Measurements from ENCODE around the gene LMO1.
A peak's percentile ranks its signal among the peaks of the same experiment; 100 is the strongest.

LMO1 gene

GRCh38 chr11:8202516-8203413, 60.9 kb downstream of the LMO1 start:
- no peak for DNase-seq

- DNase-seq, result peak; percentile 45
These were observed 61.9 kb downstream of the LMO1 start for GRCh38 chr11:8201644-8202365.

- no peak for DNase-seq
These were observed 64.0 kb downstream of the LMO1 start for GRCh38 chr11:8199676-8200075.

- no peak for DNase-seq
These were observed 66.9 kb downstream of the LMO1 start for GRCh38 chr11:8196749-8197148.

- DNase-seq, result no peak
These were observed 68.7 kb downstream of the LMO1 start for GRCh38 chr11:8194956-8195355.

GRCh38 chr11:8192896-8193209, 70.8 kb downstream of the LMO1 start:
- DNase-seq, result no peak

GRCh38 chr11:8192016-8192895, 71.4 kb downstream of the LMO1 start:
- DNase-seq, result peak; percentile 54

GRCh38 chr11:8190431-8190830, 73.2 kb downstream of the LMO1 start:
- no peak for DNase-seq

- DNase-seq, result no peak
These were observed 77.2 kb downstream of the LMO1 start for GRCh38 chr11:8186429-8186828.

- no peak for DNase-seq
These were observed 80.6 kb downstream of the LMO1 start for GRCh38 chr11:8183111-8183510.

- no peak for DNase-seq
These were observed 83.2 kb downstream of the LMO1 start for GRCh38 chr11:8180469-8180868.

GRCh38 chr11:8178297-8178696, 85.4 kb downstream of the LMO1 start:
- no peak for DNase-seq

GRCh38 chr11:8177136-8177535, 86.5 kb downstream of the LMO1 start:
- no peak for DNase-seq
